H1 (cell line): ENCODE measurements around the gene MCM3AP. TPM values are rescaled to one million over a fixed set of nuclear protein-coding genes. Genes with fewer than 3 reads are reported as not detected.

Experiments used
- CBX8 ChIP-seq: fragments of 300-800, 300-1000 bp; sonication (generic); IDR thresholded peaks from 2 replicates; pipeline ENCODE4 v1.7.1; 2016; ENCODE audit warnings: low read depth, low read length, borderline replicate concordance
- CHD7 ChIP-seq: fragments of 300-600 bp; sonication (generic); IDR thresholded peaks from 2 replicates; pipeline ENCODE4 v1.7.1; 2012; ENCODE audit warnings: low read length, moderate library complexity, mild to moderate bottlenecking, inconsistent platforms; ENCODE audit not compliant: insufficient replicate concordance
- CREB1 ChIP-seq: IDR thresholded peaks from 2 replicates; pipeline ENCODE4 v1.6.1; 2012; ENCODE audit warnings: inconsistent platforms
- GTF2F1 ChIP-seq: IDR thresholded peaks from 2 replicates; pipeline ENCODE4 v1.6.1; 2012; ENCODE audit warnings: low read depth, low read length, improper control_type of control experiment, borderline replicate concordance
- NANOG ChIP-seq: IDR thresholded peaks from 2 replicates; pipeline ENCODE4 v1.6.1; 2011; ENCODE audit warnings: low read length, low read depth, mild to moderate bottlenecking, inconsistent platforms; ENCODE audit not compliant: insufficient read depth, poor library complexity, severe bottlenecking
- POLR2A ChIP-seq, 2 experiments: IDR thresholded peaks; 1 replicate in 1 of 2; 2 replicates in 1 of 2; pipeline ENCODE4 v1.6.1; 2011; ENCODE audit warnings: low read depth in 2 of 2, low read length in 2 of 2, mild to moderate bottlenecking in 2 of 2; ENCODE audit errors: control extremely low read depth in 1 of 2
- polyA plus RNA-seq, 7 experiments: library from polyadenylated mRNA; depleted of rRNA in 3 of 7; stranded (reverse) in 5 of 7; unstranded in 2 of 7; fragments of >200 nt in 5 of 7; fragments of 200-250 nt in 2 of 7; gene quantifications; 1 replicate in 5 of 7; 2 replicates in 1 of 7; 4 replicates in 1 of 7; pipeline versions ENCODE4 v1.2.1 to v1.2.3, GENCODE V29; 2011 to 2013; ENCODE audit warnings: missing spikeins in 2 of 7, mixed read lengths in 2 of 7
- total RNA-seq: library from RNA; stranded (reverse); fragmentation: NEBNext Ultra II Directional; extraction: Animal tissue kit (Norgen Biotek cat#: 25700); gene quantifications from 2 replicates; pipeline ENCODE4 v1.2.1, GENCODE V29; 2021

MCM3AP gene
- total and polyA plus RNA-seq, 2 of the 8 experiments (the other 6 are each of a cell fraction or from before 2014, with no cell fraction given): 37.2 to 119 TPM

GRCh38 chr21:46187261-46187660 lies 98.2 kb downstream of the MCM3AP start (continued):
- TF ChIP-seq CHD7 (no peak), CBX8 (no peak), POLR2A (IDR thresholded peaks at IDR 0.05; ENCODE audit: control extremely low read depth in 1 of 2, low read depth in 2 of 2, low read length in 2 of 2) (no peak), GTF2F1 (no peak), CREB1 (no peak), NANOG (no peak)
